H1 (cell line): Measurements from ENCODE around the gene ITGA8. TPM values are rescaled to one million over a fixed set of nuclear protein-coding genes. Genes with fewer than 3 reads are reported as not detected.
A peak's percentile ranks its signal among the peaks of the same experiment; 100 is the strongest.

ENCODE experiments used
- CTCF ChIA-PET: fragments of 300-600 bp; sonication (Branson Sonifier 250); formaldehyde crosslinking; loops from one replicate; lab custom pipeline; 2021; ENCODE audit not compliant: partially characterized antibody; lab: Charles Lee
- POLR2A ChIA-PET: fragments of 300-600 bp; sonication (Branson Sonifier 250); formaldehyde crosslinking; loops from one replicate; lab custom pipeline; 2021; ENCODE audit warnings: inconsistent platforms; ENCODE audit not compliant: partially characterized antibody; lab: Charles Lee
- DNase-seq, 2 experiments: peaks; one replicate each; pipeline versions ENCODE4 v3.0.0 to v3.0.0-alpha.2; 2010 to 2022; ENCODE audit warnings: low spot score in 2 of 2, low read depth in 1 of 2, mixed read lengths in 1 of 2
- FAIRE-seq: peaks from 2 replicates; lab custom pipeline; 2011; peaks lifted over from hg19 to GRCh38; lab: Jason Lieb, UNC
- H2AFZ ChIP-seq: 2 replicates; pipeline ENCODE4 v1.8.1; 2012; ENCODE audit warnings: low read length, inconsistent platforms
- H2AK5ac ChIP-seq: 2 replicates; pipeline ENCODE4 v1.6.1; 2013; ENCODE audit warnings: low read depth, low read length
- H2BK120ac ChIP-seq: replicated peaks from 2 replicates; pipeline ENCODE3; 2013; ENCODE audit warnings: low read depth, low read length, inconsistent platforms
- H2BK12ac ChIP-seq: 2 replicates; pipeline ENCODE4 v1.6.1; 2013; ENCODE audit warnings: low read depth, low read length
- H2BK15ac ChIP-seq: 2 replicates; pipeline ENCODE4 v1.6.1; 2013; ENCODE audit warnings: low read length
- H2BK20ac ChIP-seq: 2 replicates; pipeline ENCODE4 v1.6.1; 2013; ENCODE audit warnings: low read length
- H2BK5ac ChIP-seq: 2 replicates; pipeline ENCODE4 v1.6.1; 2013; ENCODE audit warnings: low read depth, low read length
- H3K14ac ChIP-seq: 2 replicates; pipeline ENCODE4 v1.6.1; 2013; ENCODE audit warnings: inconsistent platforms; ENCODE audit not compliant: insufficient read length
- H3K18ac ChIP-seq: 2 replicates; pipeline ENCODE4 v1.6.1; 2013; ENCODE audit warnings: low read length; ENCODE audit errors: extremely low read depth
- H3K23ac ChIP-seq: 2 replicates; pipeline ENCODE4 v1.6.1; 2013; ENCODE audit warnings: inconsistent platforms; ENCODE audit not compliant: insufficient read length
- H3K23me2 ChIP-seq: 2 replicates; pipeline ENCODE4 v1.6.1; 2013; ENCODE audit warnings: low read depth, low read length
- H3K27ac ChIP-seq: 2 replicates; pipeline ENCODE4 v1.6.1; 2011; ENCODE audit warnings: low read depth, low read length, inconsistent platforms
- H3K27me3 ChIP-seq, 4 experiments: replicated peaks in 1 of 4; 1 replicate in 1 of 4; 2 replicates in 3 of 4; pipeline versions ENCODE4 v1.6.1 to v1.8.1; 2011 to 2013; ENCODE audit warnings: low read length in 3 of 4, mild to moderate bottlenecking in 3 of 4, inconsistent platforms in 2 of 4, mixed read lengths in 2 of 4, moderate library complexity in 1 of 4; ENCODE audit not compliant: control insufficient read depth in 3 of 4, insufficient read depth in 3 of 4; ENCODE audit errors: extremely low read depth in 1 of 4
- H3K36me3 ChIP-seq, 4 experiments: 2 replicates each; pipeline versions ENCODE4 v1.6.1 to v1.8.1; 2011 to 2013; ENCODE audit warnings: mild to moderate bottlenecking in 4 of 4, low read length in 3 of 4, moderate library complexity in 2 of 4, control low read depth in 1 of 4, inconsistent platforms in 1 of 4; ENCODE audit not compliant: insufficient read depth in 4 of 4, control insufficient read depth in 2 of 4
- H3K4ac ChIP-seq: replicated peaks from 2 replicates; pipeline ENCODE3; 2013; ENCODE audit warnings: low read length, low read depth, mixed read lengths, inconsistent platforms; ENCODE audit not compliant: insufficient read length
- H3K4me1 ChIP-seq, 4 experiments: replicated peaks in 1 of 4; 1 replicate in 1 of 4; 2 replicates in 3 of 4; pipeline versions ENCODE4 v1.6.1 to v1.8.1; 2011 to 2013; ENCODE audit warnings: low read length in 3 of 4, inconsistent platforms in 2 of 4, mixed read lengths in 1 of 4; ENCODE audit not compliant: insufficient read depth in 4 of 4, control insufficient read depth in 3 of 4
- H3K4me2 ChIP-seq, 2 experiments: 2 replicates each; pipeline versions ENCODE4 v1.6.1 to v1.8.1; 2011 to 2013; ENCODE audit warnings: low read depth in 2 of 2, low read length in 2 of 2, control low read depth in 1 of 2, inconsistent platforms in 1 of 2, mild to moderate bottlenecking in 1 of 2; ENCODE audit not compliant: insufficient read depth in 1 of 2
- H3K4me3 ChIP-seq, 4 experiments: fragments of 200-600, 300-600 bp in 1 of 4; sonication (generic), shearing (Covaris generic), sonication (Bioruptor Twin) in 1 of 4; 2 replicates each; pipeline versions ENCODE4 v1.5.1 to v1.8.1; 2011 to 2016; ENCODE audit warnings: low read length in 4 of 4, low read depth in 3 of 4, control low read depth in 2 of 4, inconsistent platforms in 2 of 4, mild to moderate bottlenecking in 2 of 4, mixed read lengths in 1 of 4, moderate library complexity in 1 of 4; ENCODE audit not compliant: insufficient read depth in 2 of 4; ENCODE audit errors: extremely low read depth in 1 of 4
- H3K56ac ChIP-seq: replicated peaks from 2 replicates; pipeline ENCODE3; 2013; ENCODE audit warnings: low read depth, mild to moderate bottlenecking, mixed read lengths, low read length, inconsistent platforms; ENCODE audit not compliant: insufficient read length
- H3K79me1 ChIP-seq: 2 replicates; pipeline ENCODE4 v1.6.1; 2013; ENCODE audit warnings: low read depth, low read length, control low read depth
- H3K79me2 ChIP-seq, 2 experiments: 2 replicates each; pipeline versions ENCODE4 v1.6.1 to v1.8.1; 2012 to 2013; ENCODE audit warnings: low read length in 2 of 2, mild to moderate bottlenecking in 2 of 2, inconsistent platforms in 1 of 2; ENCODE audit not compliant: insufficient read depth in 2 of 2, control insufficient read depth in 1 of 2
- H3K9ac ChIP-seq, 4 experiments: replicated peaks in 1 of 4; 1 replicate in 1 of 4; 2 replicates in 3 of 4; pipeline versions ENCODE4 v1.6.1 to v1.8.1; 2011 to 2013; ENCODE audit warnings: low read depth in 3 of 4, low read length in 3 of 4, control low read depth in 2 of 4, mild to moderate bottlenecking in 2 of 4, moderate library complexity in 2 of 4, inconsistent platforms in 1 of 4; ENCODE audit errors: extremely low read depth in 1 of 4
- H3K9me3 ChIP-seq, 2 experiments: 2 replicates each; pipeline versions ENCODE4 v1.6.1 to v1.8.1; 2012 to 2013; ENCODE audit warnings: mild to moderate bottlenecking in 2 of 2, moderate library complexity in 2 of 2, control low read depth in 1 of 2, inconsistent platforms in 1 of 2, low read depth in 1 of 2, low read length in 1 of 2, mixed read lengths in 1 of 2; ENCODE audit not compliant: insufficient read depth in 2 of 2
- H4K20me1 ChIP-seq, 2 experiments: replicated peaks in 1 of 2; 2 replicates each; pipeline versions ENCODE3 to v1.8.1; 2011 to 2013; ENCODE audit warnings: inconsistent platforms in 2 of 2, low read length in 2 of 2, mild to moderate bottlenecking in 1 of 2; ENCODE audit not compliant: insufficient read depth in 2 of 2, control insufficient read depth in 1 of 2
- H4K5ac ChIP-seq: 2 replicates; pipeline ENCODE4 v1.6.1; 2013; ENCODE audit warnings: low read length, low read depth, mixed read lengths, inconsistent platforms; ENCODE audit not compliant: insufficient read length
- H4K8ac ChIP-seq: 2 replicates; pipeline ENCODE4 v1.8.0; 2013; ENCODE audit warnings: mild to moderate bottlenecking, moderate library complexity, low read length, inconsistent platforms; ENCODE audit not compliant: insufficient read depth; ENCODE audit errors: extremely low read depth
- H4K91ac ChIP-seq: replicated peaks from 2 replicates; pipeline ENCODE3; 2013; ENCODE audit warnings: low read length, mixed read lengths, inconsistent platforms; ENCODE audit not compliant: insufficient read length
- KDM5A ChIP-seq: fragments of 200-600 bp; IDR thresholded peaks from 2 replicates; pipeline ENCODE4 v1.7.1; 2012; ENCODE audit warnings: mild to moderate bottlenecking, low read length, inconsistent platforms, mixed read lengths
- SP1 ChIP-seq: IDR thresholded peaks from 2 replicates; pipeline ENCODE4 v1.6.1; 2011; ENCODE audit warnings: low read depth, low read length
- SP2 ChIP-seq: IDR thresholded peaks from 2 replicates; pipeline ENCODE4 v1.6.1; 2012; ENCODE audit warnings: mild to moderate bottlenecking, low read length, inconsistent platforms
- SP4 ChIP-seq: IDR thresholded peaks from 2 replicates; pipeline ENCODE4 v1.6.1; 2012; ENCODE audit warnings: low read length, inconsistent platforms
- TAF1 ChIP-seq: IDR thresholded peaks from 2 replicates; pipeline ENCODE4 v1.6.1; 2011; ENCODE audit warnings: mild to moderate bottlenecking, low read depth, low read length
- WGBS, 2 experiments: shearing (Covaris generic) in 1 of 2; methylation state at CpG; one replicate each; pipeline versions ENCODE4 v1.1.6 to v1.1.7; 2013 to 2015; ENCODE audit warnings: low lambda C conversion rate in 2 of 2, mixed read lengths in 2 of 2, inconsistent platforms in 1 of 2, low coverage in 1 of 2, missing lambda C conversion rate in 1 of 2; ENCODE audit not compliant: insufficient replicate concordance in 2 of 2, insufficient coverage in 1 of 2, insufficient read length in 1 of 2; ENCODE audit errors: extremely low coverage in 1 of 2, missing lambda C conversion rate in 1 of 2; 5-methylcytosine and 5-hydroxymethylcytosine counted together
- polyA plus RNA-seq, 7 experiments: library from polyadenylated mRNA; depleted of rRNA in 3 of 7; stranded (reverse) in 5 of 7; unstranded in 2 of 7; fragments of >200 nt in 5 of 7; fragments of 200-250 nt in 2 of 7; gene quantifications; 1 replicate in 5 of 7; 2 replicates in 1 of 7; 4 replicates in 1 of 7; pipeline versions ENCODE4 v1.2.1 to v1.2.3, GENCODE V29; 2011 to 2013; ENCODE audit warnings: missing spikeins in 2 of 7, mixed read lengths in 2 of 7
- total RNA-seq: library from RNA; stranded (reverse); fragmentation: NEBNext Ultra II Directional; extraction: Animal tissue kit (Norgen Biotek cat#: 25700); gene quantifications from 2 replicates; pipeline ENCODE4 v1.2.1, GENCODE V29; 2021

ITGA8 gene
- total and polyA plus RNA-seq, 2 of the 8 experiments (the other 6 are each of a cell fraction or from before 2014, with no cell fraction given), result not detected

GRCh38 chr10:15695852-15696251 is 23.9 kb downstream of the ITGA8 start:
- H4K91ac ChIP-seq, result no peak overlapping the region
- no peak overlapping the region for H4K5ac ChIP-seq
- no peak overlapping the region for H3K27ac ChIP-seq
- H3K4me1 ChIP-seq, result no peaks in the 10 kb centered on the region
- no peaks in the 10 kb centered on the region for H3K36me3 ChIP-seq
- TF ChIP-seq KDM5A, result no peak
- TF ChIP-seq SP2, result no peak
- TF ChIP-seq SP4, result no peak
- no peak for TF ChIP-seq TAF1
- no peak for TF ChIP-seq SP1
- H3K27me3 ChIP-seq, result no peaks in the 10 kb centered on the region
- H2AK5ac ChIP-seq, result no peak overlapping the region
- H4K8ac ChIP-seq, result no peak overlapping the region
- H3K23me2 ChIP-seq, result no peaks in the 10 kb centered on the region
- no peak overlapping the region for H2BK12ac ChIP-seq
- H3K79me2 ChIP-seq, result no peaks in the 10 kb centered on the region
- no peaks in the 10 kb centered on the region for H4K20me1 ChIP-seq
- H2BK20ac ChIP-seq, result no peak overlapping the region
- 0 out of 2 replicates have a peak overlapping the region, but pooled peaks have one; percentile 58 for H2AFZ ChIP-seq
- H2BK15ac ChIP-seq, result no peak overlapping the region
- no peak overlapping the region for H3K23ac ChIP-seq
- ChIA-PET CTCF (no interaction called here), POLR2A (no interaction called here)
- 58% methylated on average over 12 of the region's 12 CpGs; no CpG with 5 or more reads in 1 of the 2 experiments for WGBS, 2 experiments
- no peak overlapping the region for H3K56ac ChIP-seq
- no peak overlapping the region for H2BK120ac ChIP-seq
- H3K9me3 ChIP-seq, result no peaks in the 10 kb centered on the region
- H3K18ac ChIP-seq, result no peak overlapping the region
- H3K4ac ChIP-seq, result no peak overlapping the region
- no peak for FAIRE-seq
- no peak overlapping the region for H3K4me3 ChIP-seq
- H3K9ac ChIP-seq, result no peak overlapping the region
- H3K14ac ChIP-seq, result no peak overlapping the region
- no peak overlapping the region for H3K4me2 ChIP-seq
- no peak for DNase-seq
- no peak overlapping the region for H2BK5ac ChIP-seq
- no peaks in the 10 kb centered on the region for H3K79me1 ChIP-seq
